Large intestine (tissue), 3 donors: ENCODE results near the gene DNM3. TPM values are rescaled to one million over a fixed set of nuclear protein-coding genes. Genes with fewer than 3 reads are reported as not detected.
A peak's percentile ranks its signal among the peaks of the same experiment; 100 is the strongest.

Experiments used
- DNase-seq, 2 donors: peaks; one replicate each; pipeline versions ENCODE4 v3.0.0 to v3.0.0-alpha.2; 2013
- H3K27ac ChIP-seq: one replicate; pipeline ENCODE4 v1.5.1; 2013; ENCODE audit warnings: low read length
- H3K27me3 ChIP-seq: 2 replicates; pipeline ENCODE4 v1.6.1; 2013; ENCODE audit warnings: low read length; ENCODE audit not compliant: control insufficient read depth, insufficient read depth
- H3K36me3 ChIP-seq: 2 replicates; pipeline ENCODE4 v1.6.1; 2013; ENCODE audit warnings: low read length; ENCODE audit not compliant: control insufficient read depth, insufficient read depth
- H3K4me1 ChIP-seq: one replicate; pipeline ENCODE4 v1.6.1; 2013; ENCODE audit warnings: low read length; ENCODE audit not compliant: control insufficient read depth, insufficient read depth
- H3K4me3 ChIP-seq: one replicate; pipeline ENCODE4 v1.5.1; 2013; ENCODE audit warnings: low read length
- H3K9me3 ChIP-seq: one replicate; pipeline ENCODE4 v1.6.1; 2013; ENCODE audit warnings: mild to moderate bottlenecking, low read depth, low read length, moderate library complexity; ENCODE audit not compliant: control insufficient read depth
- WGBS: methylation state at CpG from one replicate; pipeline ENCODE4 v1.1.5; 2013; ENCODE audit warnings: low lambda C conversion rate; ENCODE audit not compliant: insufficient coverage; 5-methylcytosine and 5-hydroxymethylcytosine counted together
- polyA plus RNA-seq: library from polyadenylated mRNA; unstranded; fragments of 120-200 nt; gene quantifications from one replicate; pipeline ENCODE4 v1.2.1, GENCODE V29; 2013

Gene DNM3
- polyA plus RNA-seq, 1 donor, result 2.2 TPM

DNA sequence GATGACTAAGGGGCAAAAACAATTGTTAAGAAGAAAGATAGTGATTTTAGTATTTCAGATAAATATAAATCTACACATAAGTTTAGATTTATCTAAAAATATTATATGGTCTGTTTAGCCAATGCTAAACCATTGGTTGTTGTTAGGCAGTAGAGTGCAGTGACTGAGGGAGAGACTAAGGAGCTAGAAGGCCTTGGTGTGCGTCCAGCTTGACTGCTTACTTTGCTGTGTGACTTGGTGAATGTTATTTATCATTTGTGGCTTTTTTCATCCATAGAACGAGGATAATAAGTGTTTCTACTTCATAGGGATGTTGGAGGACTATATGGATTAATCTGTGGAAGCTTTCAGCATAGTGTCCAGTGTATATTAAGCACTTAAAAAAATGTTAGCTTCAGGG lies 314.5 kb downstream of the DNM3 start:
- Histone ChIP-seq H3K4me3 (no peak overlapping the region), H3K36me3 (no peaks in the 10 kb centered on the region), H3K27me3 (no peaks in the 10 kb centered on the region), H3K27ac (no peak overlapping the region), H3K9me3 (no peaks in the 10 kb centered on the region), H3K4me1 (no peaks in the 10 kb centered on the region)
- WGBS, result no CpG with 5 or more reads among the region's 2 CpGs
- DNase-seq, result no peak

DNA sequence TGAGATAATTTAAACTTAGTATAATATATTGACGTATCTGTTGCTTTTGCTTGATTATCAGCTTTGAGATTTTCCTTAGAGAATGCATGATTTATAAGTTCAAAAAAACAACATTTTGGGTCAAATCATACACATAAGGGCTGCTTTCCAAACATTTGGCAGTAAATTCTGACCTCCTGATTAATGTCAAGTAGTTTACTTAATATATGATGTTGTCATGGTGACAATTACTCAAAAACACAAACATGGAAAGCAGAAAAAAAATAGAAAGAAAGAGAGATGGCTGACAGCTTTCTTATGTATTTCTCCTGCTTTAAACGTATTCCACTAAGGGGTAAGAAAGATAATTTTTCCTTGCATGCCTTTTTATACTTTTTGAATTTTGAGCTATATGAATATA lies 320.9 kb downstream of the DNM3 start:
- Histone ChIP-seq H3K27ac (no peak overlapping the region), H3K9me3 (no peaks in the 10 kb centered on the region), H3K27me3 (no peaks in the 10 kb centered on the region), H3K4me3 (no peak overlapping the region), H3K36me3 (no peaks in the 10 kb centered on the region), H3K4me1 (no peaks in the 10 kb centered on the region)
- no peak for DNase-seq
- no CpG with 5 or more reads among the region's 2 CpGs for WGBS

DNA sequence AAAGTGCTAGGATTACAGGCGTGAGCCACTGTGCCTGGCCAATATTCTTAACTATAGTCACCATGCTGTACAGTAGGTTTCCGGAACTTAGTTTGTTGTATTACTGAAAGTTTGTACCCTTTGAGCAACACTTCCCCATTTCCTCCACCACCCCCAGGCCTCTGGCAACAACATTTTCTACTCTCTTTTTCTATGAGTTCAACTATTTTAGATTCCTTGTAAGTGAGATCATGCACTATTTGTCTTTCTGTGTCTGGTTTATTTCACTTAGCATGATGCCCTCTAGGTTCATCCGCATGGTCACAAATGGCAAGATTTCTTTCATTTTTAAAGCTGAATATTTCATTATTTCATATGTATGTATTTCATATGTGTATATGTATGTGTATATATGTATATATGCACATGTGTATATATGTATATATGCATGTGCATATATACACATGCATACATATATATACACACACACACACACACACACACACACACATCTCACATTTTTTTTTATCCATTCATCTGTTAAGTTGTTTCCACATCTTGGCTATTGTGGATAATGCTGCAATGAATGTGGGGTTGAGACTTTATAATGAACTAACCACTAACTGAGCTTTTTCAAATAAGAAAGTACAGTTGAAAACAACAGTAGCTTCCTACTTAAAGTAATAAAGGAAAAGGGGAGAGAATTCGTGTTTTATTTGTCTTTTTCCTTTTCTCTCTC lies 322.4 kb downstream of the DNM3 start:
- H3K36me3 ChIP-seq, result no peaks in the 10 kb centered on the region
- WGBS, result 90% methylated on average over 2 of the region's 4 CpGs
- H3K27me3 ChIP-seq, result no peaks in the 10 kb centered on the region
- DNase-seq, result no peak
- peaks cover 5% of the 10 kb centered on the region for H3K4me1 ChIP-seq
- no peaks in the 10 kb centered on the region for H3K9me3 ChIP-seq
- no peak overlapping the region for H3K4me3 ChIP-seq
- H3K27ac ChIP-seq, result no peak overlapping the region

DNA sequence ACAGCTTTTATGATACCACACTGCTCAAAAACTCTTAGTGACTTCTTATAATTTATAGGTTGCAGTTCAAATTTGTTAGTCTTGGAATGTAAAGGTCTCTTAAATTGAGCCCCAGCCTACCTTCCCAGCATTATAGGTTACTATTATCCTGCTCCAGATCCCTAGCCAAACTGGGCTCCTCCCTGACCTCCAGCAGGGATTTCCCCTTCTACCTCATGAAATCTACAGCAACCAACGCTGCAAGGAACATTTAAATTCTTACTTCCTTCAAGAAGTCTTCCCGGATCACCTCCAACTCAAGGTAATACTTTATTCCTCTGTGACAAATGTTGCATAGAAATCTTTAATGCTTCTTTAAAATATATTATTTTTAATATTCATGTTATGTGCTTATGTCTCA lies 324.1 kb downstream of the DNM3 start:
- Histone ChIP-seq H3K27ac (no peak overlapping the region), H3K9me3 (no peaks in the 10 kb centered on the region), H3K36me3 (no peaks in the 10 kb centered on the region), H3K27me3 (no peaks in the 10 kb centered on the region), H3K4me3 (no peak overlapping the region), H3K4me1 (peaks cover 10% of the 10 kb centered on the region)
- no peak for DNase-seq
- WGBS, result 83% methylated on average over 1 of the region's 2 CpGs

DNA sequence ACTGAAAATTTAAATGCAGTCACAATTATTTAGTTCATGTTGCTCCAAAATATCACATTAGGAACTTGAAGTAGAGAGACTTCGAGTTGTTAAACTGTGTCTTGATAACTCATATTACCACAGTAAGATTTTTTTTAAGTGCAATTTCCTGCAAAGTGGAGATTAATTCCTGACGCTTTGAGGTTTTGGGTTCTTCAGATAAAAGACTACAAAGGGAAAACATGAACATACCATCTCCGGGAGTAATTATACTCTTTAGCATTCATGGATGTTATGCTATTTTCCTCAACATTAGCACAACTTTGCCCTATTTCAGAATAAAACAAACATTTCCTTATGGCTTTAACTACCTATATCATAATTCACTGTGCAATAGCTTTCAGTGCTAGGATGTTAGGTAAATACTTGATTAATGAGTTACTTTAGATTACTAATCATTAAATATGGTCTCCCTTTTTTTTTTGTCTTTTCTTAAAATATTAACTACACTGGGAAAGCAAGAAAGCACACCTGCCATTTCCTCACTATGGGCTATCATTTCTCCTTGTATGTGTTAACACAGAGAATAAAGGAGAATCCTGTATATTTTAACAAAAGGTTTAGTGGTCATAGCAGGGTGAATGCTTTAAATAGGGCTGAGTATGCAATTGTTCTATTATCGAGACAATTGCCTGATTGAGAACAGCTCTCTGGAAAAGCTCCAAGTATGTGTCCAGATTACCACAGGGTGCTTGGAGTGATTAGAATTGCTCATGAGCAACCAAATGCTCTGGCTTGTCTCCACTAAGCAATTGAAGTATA lies 326.7 kb downstream of the DNM3 start:
- Histone ChIP-seq H3K4me3 (no peak overlapping the region), H3K27ac (peak overlapping the region; percentile 68), H3K27me3 (no peaks in the 10 kb centered on the region), H3K36me3 (no peaks in the 10 kb centered on the region), H3K4me1 (peaks cover 10% of the 10 kb centered on the region), H3K9me3 (no peaks in the 10 kb centered on the region)
- peak; percentile 35 to 84 for DNase-seq
- WGBS, result 30% methylated on average over 2 of the region's 4 CpGs

DNA sequence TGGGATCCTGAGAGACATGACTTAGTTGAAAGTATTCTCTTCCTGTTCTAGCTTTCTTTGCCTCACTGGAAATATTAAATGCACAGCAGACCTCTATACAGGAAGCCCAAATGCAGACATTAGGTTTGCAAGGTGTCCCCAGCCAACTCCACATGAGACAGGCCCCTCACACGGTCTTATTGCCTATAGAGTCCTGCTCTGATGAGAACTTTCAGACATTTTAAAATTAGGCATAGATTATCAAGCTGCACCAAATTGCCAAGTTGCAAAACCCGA lies 327.2 kb downstream of the DNM3 start:
- no CpG with 5 or more reads among the region's 2 CpGs for WGBS
- no peaks in the 10 kb centered on the region for H3K36me3 ChIP-seq
- no peak for DNase-seq
- no peaks in the 10 kb centered on the region for H3K9me3 ChIP-seq
- H3K4me3 ChIP-seq, result no peak overlapping the region
- H3K4me1 ChIP-seq, result peaks cover 10% of the 10 kb centered on the region
- H3K27me3 ChIP-seq, result no peaks in the 10 kb centered on the region
- H3K27ac ChIP-seq, result peak overlapping the region; percentile 68

DNA sequence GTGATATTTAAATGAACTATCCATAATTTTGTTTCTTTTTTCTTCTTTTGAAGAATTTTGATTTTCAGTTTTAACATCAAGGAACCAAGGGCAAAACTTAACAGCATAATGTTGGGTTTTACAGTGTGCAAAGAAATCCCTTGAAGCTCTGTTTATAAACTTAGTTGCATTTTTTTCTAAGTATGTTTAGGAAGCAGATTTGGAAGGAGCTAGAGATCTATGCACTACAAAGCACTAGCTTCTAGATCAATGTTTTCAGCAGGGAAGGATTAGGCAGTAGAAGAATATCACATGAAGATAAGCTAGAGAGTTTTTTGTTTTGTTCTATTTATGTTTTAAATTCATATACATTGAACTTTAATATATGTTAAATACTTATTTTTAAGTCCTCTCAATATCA lies 328.5 kb downstream of the DNM3 start:
- no peak overlapping the region for H3K27ac ChIP-seq
- peaks cover 10% of the 10 kb centered on the region for H3K4me1 ChIP-seq
- no peaks in the 10 kb centered on the region for H3K9me3 ChIP-seq
- H3K27me3 ChIP-seq, result no peaks in the 10 kb centered on the region
- no peak overlapping the region for H3K4me3 ChIP-seq
- no peaks in the 10 kb centered on the region for H3K36me3 ChIP-seq
- DNase-seq, result no peak

DNA sequence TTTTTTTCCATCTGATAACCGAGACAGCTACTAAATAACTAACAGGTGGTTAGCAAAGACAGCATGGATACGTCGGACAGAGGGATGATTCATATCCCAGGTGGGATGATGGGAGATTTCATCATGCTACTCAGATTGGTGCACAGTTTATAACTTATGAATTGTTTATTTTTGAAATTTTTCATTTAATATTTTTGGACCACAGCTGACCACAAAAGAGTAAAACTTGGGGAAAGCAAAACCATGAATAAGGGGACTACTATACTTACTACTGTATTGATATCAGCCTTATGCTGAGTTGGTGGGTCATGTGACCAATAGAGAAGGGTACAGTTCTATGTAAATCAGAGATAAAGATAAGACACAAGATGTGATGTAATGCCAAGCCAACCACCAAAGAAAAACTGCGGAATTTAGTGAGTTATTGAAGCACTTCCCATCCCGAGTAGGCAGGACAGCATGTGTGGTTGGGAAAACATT lies 331.1 kb downstream of the DNM3 start:
- Histone ChIP-seq H3K27ac (no peak overlapping the region), H3K36me3 (no peaks in the 10 kb centered on the region), H3K4me3 (no peak overlapping the region), H3K27me3 (no peaks in the 10 kb centered on the region), H3K4me1 (peaks cover 10% of the 10 kb centered on the region), H3K9me3 (no peaks in the 10 kb centered on the region)
- DNase-seq, result no peak
- no CpG with 5 or more reads among the region's 5 CpGs for WGBS

DNA sequence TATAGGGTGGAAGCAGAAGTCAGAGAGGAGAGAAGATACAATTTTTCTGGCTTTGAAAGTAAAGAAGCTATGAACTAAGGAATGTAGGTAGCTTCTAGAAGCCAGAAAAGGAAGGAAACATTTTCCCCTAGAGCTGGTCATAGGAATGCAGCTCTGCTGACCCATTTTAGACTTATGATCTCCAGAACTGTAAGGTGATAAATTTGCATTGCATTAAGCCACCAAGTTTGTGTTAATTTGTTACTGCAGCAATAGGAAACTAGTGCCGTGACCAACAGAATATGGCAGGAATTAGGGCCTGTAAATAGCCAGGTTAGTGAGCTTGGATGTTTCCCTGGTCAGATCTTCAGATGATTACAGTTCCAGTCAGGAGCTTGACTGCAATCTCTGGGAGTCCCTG lies 334.9 kb downstream of the DNM3 start:
- Histone ChIP-seq H3K36me3 (no peaks in the 10 kb centered on the region), H3K4me3 (no peak overlapping the region), H3K4me1 (peaks cover 10% of the 10 kb centered on the region), H3K27ac (no peak overlapping the region), H3K9me3 (no peaks in the 10 kb centered on the region), H3K27me3 (no peaks in the 10 kb centered on the region)
- no CpG with 5 or more reads among the region's 1 CpG for WGBS
- no peak for DNase-seq

DNA sequence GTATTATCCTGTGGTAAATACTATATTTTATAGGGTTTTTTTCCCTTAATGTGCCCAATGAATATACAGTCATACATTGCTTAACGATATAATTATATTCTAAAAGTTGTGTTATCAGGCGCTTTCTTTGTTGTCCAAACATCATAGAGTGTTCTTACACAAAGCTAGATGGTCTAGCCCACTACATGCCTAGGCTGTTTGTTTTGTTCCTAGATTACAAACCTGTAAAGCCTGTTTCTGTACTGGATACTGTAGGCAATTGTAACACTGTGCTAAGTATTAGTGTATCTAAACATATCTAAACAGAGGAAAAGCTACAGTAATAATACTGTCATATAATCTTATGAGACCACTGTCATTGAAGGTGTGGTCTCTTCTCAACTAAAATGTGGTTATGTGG lies 336.6 kb downstream of the DNM3 start:
- DNase-seq, result peak in 1 of 2 donors; percentile 26
- Histone ChIP-seq H3K9me3 (no peaks in the 10 kb centered on the region), H3K36me3 (no peaks in the 10 kb centered on the region), H3K27me3 (no peaks in the 10 kb centered on the region), H3K4me1 (peaks cover 15% of the 10 kb centered on the region), H3K27ac (no peak overlapping the region), H3K4me3 (no peak overlapping the region)
- WGBS, result 20% methylated on average over 1 of the region's 2 CpGs

DNA sequence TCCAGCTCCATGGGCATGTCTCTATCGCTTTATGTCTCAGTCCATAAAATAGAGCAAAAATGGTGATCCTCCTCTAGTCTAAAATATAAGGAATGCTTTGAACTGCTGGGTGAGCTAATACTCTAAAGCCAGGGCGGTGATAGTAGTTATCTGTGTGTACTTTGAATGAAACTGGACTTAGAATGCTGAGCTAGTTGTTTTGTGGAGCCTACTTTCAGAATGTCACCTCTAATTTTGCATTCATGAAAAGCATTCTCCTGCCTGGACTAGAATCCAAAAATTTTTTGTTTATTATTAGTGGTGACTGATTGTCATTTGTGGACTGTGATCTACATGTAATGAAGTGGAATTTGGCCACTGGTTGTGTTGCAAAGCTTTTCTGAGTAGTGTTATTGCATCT lies 337.6 kb downstream of the DNM3 start:
- no peaks in the 10 kb centered on the region for H3K27me3 ChIP-seq
- no peak overlapping the region for H3K4me3 ChIP-seq
- H3K9me3 ChIP-seq, result no peaks in the 10 kb centered on the region
- WGBS, result 100% methylated on average over 1 of the region's 2 CpGs
- DNase-seq, result peak; percentile 38 to 62
- peaks cover 15% of the 10 kb centered on the region for H3K4me1 ChIP-seq
- no peaks in the 10 kb centered on the region for H3K36me3 ChIP-seq
- H3K27ac ChIP-seq, result peak overlapping the region; percentile 32
